ENCODE measurements around the gene C1orf116.

- TF ChIP-seq POLR2AphosphoS5 (IDR thresholded peaks at IDR 0.05), result no peak
- no peak for TF ChIP-seq CTCF (IDR thresholded peaks at IDR 0.05)
Observed at GRCh38 chr1:207020065-207020708, 12.4 kb downstream of the C1orf116 start.

Measured in breast epithelium (tissue), 3 donors.